OCI-LY7 (cell line): ENCODE measurements around the gene OR6J1. TPM values are rescaled to one million over a fixed set of nuclear protein-coding genes. Genes with fewer than 3 reads are reported as not detected.
"Not testable (repeated sequence)": the region's sequence is repeated elsewhere in the genome, so short reads cannot be mapped to it uniquely, and the experiment has no call there.

Experiments used
- BruUV-seq: library from RNA; stranded (reverse); fragments of 400-500 nt; replicated peaks from 2 replicates; lab custom pipeline; 2021; lab: Mats Ljungman, UMichigan
- CTCF ChIA-PET: fragments of 300-600 bp; sonication (Branson Sonifier 250); formaldehyde crosslinking; loops from one replicate; lab custom pipeline; 2022; ENCODE audit warnings: antibody characterized with exemption; ENCODE audit not compliant: unreplicated experiment; lab: Charles Lee
- POLR2A ChIA-PET: fragments of 300-600 bp; sonication (Branson Sonifier 250); formaldehyde crosslinking; loops from one replicate; lab custom pipeline; 2022; ENCODE audit warnings: antibody characterized with exemption; lab: Charles Lee
- DNase-seq: peaks from one replicate; pipeline ENCODE4 v3.0.0-alpha.2; 2015; ENCODE audit warnings: low spot score
- H2AFZ ChIP-seq: fragments of 200-600 bp; sonication (generic), shearing (Covaris generic); 2 replicates; pipeline ENCODE4 v1.6.1; 2014; ENCODE audit warnings: mild to moderate bottlenecking, antibody characterized with exemption, low read length, moderate library complexity
- H3K27ac ChIP-seq: fragments of 200-600 bp; sonication (generic); 2 replicates; pipeline ENCODE4 v1.5.1; 2014; ENCODE audit warnings: mixed run types, low read depth, mild to moderate bottlenecking, moderate library complexity, low read length, inconsistent platforms; ENCODE audit not compliant: poor library complexity, severe bottlenecking
- H3K36me3 ChIP-seq: fragments of 200-600 bp; sonication (generic); 2 replicates; pipeline ENCODE4 v1.6.1; 2014; ENCODE audit warnings: mild to moderate bottlenecking, antibody characterized with exemption, low read length, moderate library complexity, mixed read lengths; ENCODE audit not compliant: insufficient read depth
- H3K4me1 ChIP-seq: fragments of 200-600 bp; sonication (generic); 2 replicates; pipeline ENCODE4 v1.5.1; 2014; ENCODE audit warnings: mild to moderate bottlenecking, low read length; ENCODE audit not compliant: insufficient read depth, poor library complexity, severe bottlenecking
- H3K4me2 ChIP-seq: fragments of 200-600 bp; sonication (generic); 2 replicates; pipeline ENCODE4 v1.6.1; 2014; ENCODE audit warnings: mild to moderate bottlenecking, low read length
- H3K4me3 ChIP-seq: fragments of 200-600 bp; sonication (generic); 2 replicates; pipeline ENCODE4 v1.5.1; 2014; ENCODE audit warnings: mild to moderate bottlenecking, low read depth, low read length; ENCODE audit not compliant: poor library complexity, severe bottlenecking
- H3K79me2 ChIP-seq: fragments of 200-600 bp; sonication (generic); 2 replicates; pipeline ENCODE4 v1.6.1; 2016; ENCODE audit warnings: low read depth, mild to moderate bottlenecking, low read length, moderate library complexity, mixed read lengths; ENCODE audit not compliant: insufficient read depth
- H3K9me2 ChIP-seq: fragments of 200-600 bp; sonication (generic); 2 replicates; pipeline ENCODE4 v1.6.1; 2016; ENCODE audit warnings: mild to moderate bottlenecking, low read length, mixed read lengths; ENCODE audit not compliant: insufficient read depth
- H3K9me3 ChIP-seq: fragments of 200-600 bp; sonication (generic); 2 replicates; pipeline ENCODE4 v1.6.1; 2014; ENCODE audit warnings: mild to moderate bottlenecking, mixed run types, low read length, mixed read lengths
- H4K20me1 ChIP-seq: fragments of 200-600 bp; sonication (generic); 2 replicates; pipeline ENCODE4 v1.6.1; 2014; ENCODE audit warnings: mild to moderate bottlenecking, antibody characterized with exemption, low read length, moderate library complexity, mixed read lengths; ENCODE audit not compliant: insufficient read depth
- CTCF ChIP-seq: fragments of 200-600 bp; sonication (generic); conservative IDR thresholded peaks from 2 replicates; pipeline ENCODE4 v1.5.1; 2014; ENCODE audit warnings: mild to moderate bottlenecking, antibody characterized with exemption, low read length, moderate library complexity, mixed read lengths
- EZH2phosphoT487 ChIP-seq: fragments of 200-600 bp; sonication (generic); IDR thresholded peaks from 2 replicates; pipeline ENCODE4 v1.6.1; 2018; ENCODE audit warnings: low read depth, borderline replicate concordance, mild to moderate bottlenecking, mixed run types, antibody characterized with exemption, low read length, moderate library complexity, mixed read lengths
- intact Hi-C: fragments of 100-400 bp; cut with micrococcal nuclease; formaldehyde crosslinking; loops from one replicate; pipeline ENCODE4 v1.10.0; 2022; ENCODE audit not compliant: unreplicated experiment
- total RNA-seq, 2 experiments: library from RNA; depleted of rRNA in 1 of 2; stranded (reverse); fragments of >200 nt in 1 of 2; shearing (Covaris generic) in 1 of 2; gene quantifications; 2 replicates each; pipeline ENCODE4 v1.2.3, GENCODE V29; 2014 to 2022

The OR6J1 gene
- total RNA-seq, 2 experiments from 2014 or later, result not detected

- no peaks in the 10 kb centered on the region for H3K9me2 ChIP-seq
- peaks cover 28% of the 10 kb centered on the region; the same call in 1 of the 2 replicates for H3K36me3 ChIP-seq
- no peaks in the 10 kb centered on the region for H3K9me3 ChIP-seq
- peak within 1 kb of the TSS; percentile 91 for H3K4me3 ChIP-seq
- ChIA-PET CTCF (interaction anchor here (0.6 to 1.7 kb wide), 10 partner anchors 10 to 417 kb away, joined by 3 to 8 read pairs (median 4); no protein-coding TSS in a partner anchor), POLR2A (interaction anchor here (0.5 to 4.2 kb wide), 19 partner anchors 11 to 595 kb away, joined by 3 to 47 read pairs (median 4); partner anchors contain the start of genes ABHD4, ACIN1, C14orf119 and OXA1L)
- peak within 1 kb of the TSS; percentile 77 for H3K27ac ChIP-seq
- peak; percentile 100 for DNase-seq
- H3K4me1 ChIP-seq, result peaks cover 52% of the 10 kb centered on the region
- H4K20me1 ChIP-seq, result no peaks in the 10 kb centered on the region
- H3K79me2 ChIP-seq, result peaks cover 40% of the 10 kb centered on the region
- H3K4me2 ChIP-seq, result peak within 1 kb of the TSS; percentile 94
- H2AFZ ChIP-seq, result peak within 1 kb of the TSS; percentile 93
- TF ChIP-seq EZH2phosphoT487 (no peak), CTCF (no peak; the same call in 1 of the 2 replicates)
- intact Hi-C loops, result loop anchor here (5.0 kb wide), 1 partner anchor 263 kb away; no protein-coding TSS in a partner anchor
- no TSS peak for BruUV-seq
These were observed 54.9 kb downstream of the OR6J1 start, which contains the start of gene DAD1 for GRCh38 chr14:22589096-22589839. Gene DAD1, minus strand, starts transcription at chr14:22589224. Its CDS starts 67 bp downstream, at chr14:22589157.

DNA sequence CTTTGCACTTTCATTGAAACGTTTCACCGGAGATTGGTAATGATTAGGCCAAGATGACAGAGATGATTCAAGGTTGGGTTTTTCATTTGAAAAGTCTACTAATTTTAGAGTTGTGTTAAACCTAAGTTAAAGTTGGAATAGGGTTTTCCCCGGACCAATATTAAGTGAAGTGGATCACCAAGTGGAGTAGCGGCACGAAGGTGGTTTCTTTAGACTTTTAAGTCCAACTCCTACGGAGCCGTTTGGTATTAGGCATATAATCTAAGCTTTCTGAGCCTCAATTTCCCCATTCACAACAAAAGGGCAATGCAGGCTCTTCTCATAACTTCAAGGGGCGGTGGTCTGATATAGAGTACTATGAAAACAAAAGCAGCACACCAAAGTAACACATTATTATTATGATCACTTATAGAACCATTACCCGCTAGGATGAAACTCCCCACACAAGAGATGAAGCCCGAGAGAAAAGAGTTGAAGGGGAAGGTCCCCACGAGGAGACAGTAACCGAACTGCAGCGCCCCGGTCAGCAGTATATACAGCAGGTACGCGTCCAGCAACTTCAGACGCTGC is 55.5 kb downstream of the OR6J1 start:
- no peak for TF ChIP-seq CTCF
- no peak for TF ChIP-seq EZH2phosphoT487
- POLR2A ChIA-PET, result interaction anchor here (0.5 to 4.2 kb wide), 15 partner anchors 10 to 281 kb away, joined by 3 to 47 read pairs (median 4); partner anchors contain the start of genes ABHD4 and OXA1L
- Histone ChIP-seq H3K4me2 (peak overlapping the region; percentile 94), H3K9me3 (no peaks in the 10 kb centered on the region), H3K79me2 (peaks cover 47% of the 10 kb centered on the region), H3K9me2 (no peaks in the 10 kb centered on the region), H3K4me3 (peak overlapping the region; percentile 91), H4K20me1 (no peaks in the 10 kb centered on the region), H3K36me3 (peaks cover 34% of the 10 kb centered on the region; the same call in 1 of the 2 replicates), H2AFZ (peak overlapping the region; percentile 65; the same call in 1 of the 2 replicates), H3K27ac (peak overlapping the region; percentile 58), H3K4me1 (peaks cover 58% of the 10 kb centered on the region)
- CTCF ChIA-PET, result interaction anchor here (0.7 to 1.7 kb wide), 4 partner anchors 10 to 77 kb away, joined by 3 to 8 read pairs (median 4); no protein-coding TSS in a partner anchor
- BruUV-seq, result TSS peak; percentile 88
- no peak for DNase-seq
- intact Hi-C loops, result loop anchor here (5.0 kb wide), 1 partner anchor 264 kb away; no protein-coding TSS in a partner anchor

GRCh38 chr14:22587677-22588422 is 56.3 kb downstream of the OR6J1 start:
- H3K9me2 ChIP-seq, H2AFZ ChIP-seq, H3K9me3 ChIP-seq, CTCF ChIA-PET, H4K20me1 ChIP-seq, H3K27ac ChIP-seq, BruUV-seq, DNase-seq: not testable (repeated sequence)
- POLR2A ChIA-PET, result interaction anchor here (0.6 to 4.2 kb wide), 5 partner anchors 9 to 282 kb away, joined by 3 to 47 read pairs (median 3); partner anchors contain the start of genes ABHD4 and OXA1L
- intact Hi-C loops, result loop anchor here (5.0 kb wide), 1 partner anchor 264 kb away; no protein-coding TSS in a partner anchor
- Histone ChIP-seq H3K4me2 (peak overlapping the region; percentile 94), H3K4me1 (peaks cover 65% of the 10 kb centered on the region), H3K36me3 (peaks cover 40% of the 10 kb centered on the region; the same call in 1 of the 2 replicates), H3K79me2 (peaks cover 54% of the 10 kb centered on the region), H3K4me3 (peak overlapping the region; percentile 91)
